Activated T-helper 1 cell treated with Interleukin-2 at 50 U/mL for 16 hours (primary cell): ENCODE data around the gene ZAR1.
"Not testable (repeated sequence)": the region's sequence is repeated elsewhere in the genome, so short reads cannot be mapped to it uniquely, and the experiment has no call there.

Source experiments
- DNase-seq: peaks from one replicate; pipeline ENCODE4 v3.0.0-alpha.2; 2020; ENCODE audit warnings: low read depth

ZAR1 gene, protein sequence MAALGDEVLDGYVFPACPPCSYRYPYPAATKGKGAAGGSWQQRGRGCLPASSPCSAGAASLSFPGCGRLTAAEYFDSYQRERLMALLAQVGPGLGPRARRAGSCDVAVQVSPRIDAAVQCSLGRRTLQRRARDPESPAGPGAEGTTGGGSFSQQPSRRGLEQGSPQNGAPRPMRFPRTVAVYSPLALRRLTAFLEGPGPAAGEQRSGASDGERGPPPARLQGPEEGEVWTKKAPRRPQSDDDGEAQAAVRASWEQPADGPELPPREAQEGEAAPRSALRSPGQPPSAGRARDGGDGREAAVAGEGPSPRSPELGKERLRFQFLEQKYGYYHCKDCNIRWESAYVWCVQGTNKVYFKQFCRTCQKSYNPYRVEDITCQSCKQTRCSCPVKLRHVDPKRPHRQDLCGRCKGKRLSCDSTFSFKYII

DNA sequence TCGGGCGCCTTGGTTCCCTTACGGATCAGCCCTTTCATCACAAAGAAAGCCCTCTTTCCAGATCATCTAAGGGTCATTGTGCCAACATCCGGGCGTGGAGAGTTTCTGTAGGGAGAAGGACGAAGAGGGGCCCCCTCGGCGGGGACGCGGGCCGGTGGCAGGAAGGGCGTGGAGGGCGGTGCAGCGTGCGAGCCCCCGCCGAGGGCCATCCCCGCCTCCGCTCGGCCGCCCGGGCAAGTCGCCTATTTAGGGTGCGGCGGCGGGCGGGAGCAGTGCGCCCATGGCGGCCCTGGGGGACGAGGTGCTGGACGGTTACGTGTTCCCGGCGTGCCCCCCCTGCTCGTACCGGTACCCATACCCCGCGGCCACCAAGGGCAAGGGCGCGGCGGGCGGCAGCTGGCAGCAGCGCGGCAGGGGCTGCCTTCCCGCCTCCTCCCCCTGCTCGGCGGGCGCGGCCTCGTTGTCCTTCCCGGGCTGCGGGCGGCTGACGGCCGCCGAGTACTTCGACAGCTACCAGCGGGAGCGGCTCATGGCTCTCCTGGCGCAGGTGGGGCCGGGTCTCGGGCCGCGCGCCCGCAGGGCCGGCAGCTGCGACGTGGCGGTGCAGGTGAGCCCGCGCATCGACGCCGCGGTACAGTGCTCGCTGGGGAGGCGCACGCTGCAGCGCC is at the start of gene ZAR1:
ZAR1 (plus strand) TSS at position 241 of the 668 bp plus-strand sequence; CDS start at position 281, 40 bp downstream.
- no peak for DNase-seq

DNA sequence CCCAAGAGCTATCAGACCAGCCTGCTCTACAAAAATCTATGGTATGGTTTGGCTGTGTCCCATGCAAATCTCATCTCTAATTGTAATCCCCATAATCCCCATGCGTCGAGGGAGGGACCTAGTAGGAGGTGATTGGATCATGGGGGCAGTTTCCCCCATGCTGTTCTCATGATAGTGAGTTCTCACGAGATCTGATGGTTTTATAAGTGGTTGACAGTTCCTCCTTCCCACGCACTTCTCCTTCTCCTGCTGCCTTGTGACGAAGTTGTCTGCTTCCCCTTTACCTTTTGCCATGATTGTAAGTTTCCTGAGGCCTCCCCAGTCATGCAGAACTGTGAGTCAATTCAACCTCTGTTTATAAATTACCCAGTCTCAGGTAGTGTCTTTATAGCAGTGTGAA is 49.1 kb upstream of the ZAR1 start:
- DNase-seq = not testable (repeated sequence)

DNA sequence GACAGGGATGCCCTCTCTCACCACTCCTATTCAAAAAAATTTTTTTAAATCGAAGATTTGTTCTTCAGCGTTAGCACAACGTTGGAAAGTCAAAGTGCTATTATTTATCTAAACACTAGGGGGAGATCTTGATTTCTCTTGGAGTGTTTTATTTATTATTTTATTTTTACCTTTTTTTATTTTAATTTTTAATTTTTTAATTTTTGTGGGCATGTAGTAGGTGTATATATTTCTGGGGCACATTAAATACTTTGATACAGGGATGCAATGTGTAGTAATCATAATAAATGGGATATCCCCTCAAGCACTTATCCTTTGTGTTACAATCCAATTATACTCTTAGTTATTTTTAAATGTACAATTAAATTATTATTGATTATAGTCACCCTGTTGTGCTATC is 44.3 kb upstream of the ZAR1 start:
- no peak for DNase-seq

DNA sequence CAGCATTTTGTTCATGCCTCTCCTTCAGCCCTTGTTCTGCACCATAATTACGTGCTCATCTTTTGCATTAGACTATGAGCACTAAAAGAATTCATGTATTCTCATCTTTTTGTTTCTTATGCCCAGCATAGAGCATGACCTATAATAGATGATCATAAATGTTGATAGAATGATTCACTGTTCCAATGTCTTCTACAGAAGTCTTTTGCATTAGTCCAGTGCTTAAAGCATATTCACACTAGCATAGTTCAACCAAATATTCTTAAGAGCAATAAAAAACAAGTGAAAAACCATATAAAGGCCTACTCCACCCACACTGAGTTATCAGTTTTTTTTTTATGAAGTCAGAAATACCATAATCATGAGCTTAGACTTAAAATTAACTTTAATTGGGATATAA is 43.4 kb upstream of the ZAR1 start:
- no peak for DNase-seq

DNA sequence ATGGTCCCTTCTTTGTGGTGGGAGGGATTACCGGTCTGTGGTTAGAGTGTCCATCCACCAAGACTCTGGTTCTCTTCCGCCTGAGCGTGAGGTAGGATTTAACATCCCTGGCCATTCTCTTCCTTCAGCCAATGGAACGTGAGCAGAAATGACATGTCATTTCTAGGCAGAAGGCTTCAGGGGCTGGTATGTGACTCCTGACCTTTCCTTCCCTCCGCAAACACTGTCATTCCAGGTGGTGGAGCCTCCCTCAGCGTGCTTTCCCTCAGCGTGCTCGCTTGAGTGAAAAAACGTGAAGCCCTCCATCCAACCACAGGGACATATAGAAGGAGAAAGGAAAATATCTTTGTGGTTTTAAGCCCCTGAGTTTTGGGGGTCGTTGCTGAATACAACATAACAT is 40.9 kb upstream of the ZAR1 start:
- no peak for DNase-seq

DNA sequence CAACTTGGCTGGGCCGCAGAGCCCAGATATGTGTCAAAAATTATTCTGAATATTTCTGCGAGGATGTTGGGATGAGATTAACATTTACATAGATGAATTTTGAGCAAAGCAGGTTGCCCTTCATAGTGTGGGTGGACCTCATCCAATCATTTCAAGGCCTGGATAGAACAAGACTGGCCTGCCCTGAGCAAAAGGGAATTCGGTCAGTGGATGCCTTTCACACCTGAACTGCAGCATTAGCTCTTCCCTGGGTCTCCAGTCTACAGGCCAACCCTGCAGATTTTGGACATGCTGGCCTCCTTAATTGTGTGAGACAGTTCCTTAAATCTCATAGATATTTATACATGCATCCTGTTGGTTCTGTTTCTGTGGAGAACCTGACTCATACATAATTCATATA is 39.3 kb upstream of the ZAR1 start:
- DNase-seq = no peak

DNA sequence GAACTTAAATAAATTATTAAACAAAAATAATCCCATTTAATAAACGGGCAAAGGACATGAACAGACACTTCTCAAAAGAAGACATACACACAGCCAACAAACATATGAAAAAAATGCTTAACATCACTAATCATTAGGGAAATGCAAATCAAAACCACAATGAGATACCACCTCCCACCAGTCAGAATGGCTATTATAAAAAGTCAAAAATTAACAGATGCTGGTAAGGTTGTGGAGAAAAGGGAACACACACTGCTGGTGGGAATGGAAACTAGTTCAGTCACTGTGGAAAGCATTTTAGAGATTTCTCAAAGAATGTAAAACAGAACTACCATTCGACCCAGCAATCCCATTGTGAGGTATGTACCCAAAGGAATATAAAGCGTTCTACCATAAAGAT is 38.4 kb upstream of the ZAR1 start:
- not testable (repeated sequence) for DNase-seq

DNA sequence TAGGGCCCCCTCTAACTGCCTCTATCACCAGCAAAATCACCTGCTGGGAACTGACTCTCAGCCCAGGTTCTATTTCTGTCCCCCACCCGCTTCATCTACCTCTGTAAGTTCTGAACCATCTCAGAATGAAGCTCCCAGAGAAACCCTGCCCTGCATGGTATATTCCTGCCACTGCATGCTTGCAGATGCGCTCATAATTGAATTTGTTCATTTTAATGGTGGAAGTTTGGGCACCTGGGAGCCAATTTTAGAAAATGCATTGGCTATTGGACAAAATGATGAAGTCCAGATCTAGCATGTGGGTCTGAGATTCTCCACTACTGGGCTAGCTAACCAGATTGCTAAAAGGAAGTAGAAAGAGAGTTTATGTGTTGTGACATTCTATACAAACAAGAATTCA is 35.5 kb upstream of the ZAR1 start:
- DNase-seq = no peak

DNA sequence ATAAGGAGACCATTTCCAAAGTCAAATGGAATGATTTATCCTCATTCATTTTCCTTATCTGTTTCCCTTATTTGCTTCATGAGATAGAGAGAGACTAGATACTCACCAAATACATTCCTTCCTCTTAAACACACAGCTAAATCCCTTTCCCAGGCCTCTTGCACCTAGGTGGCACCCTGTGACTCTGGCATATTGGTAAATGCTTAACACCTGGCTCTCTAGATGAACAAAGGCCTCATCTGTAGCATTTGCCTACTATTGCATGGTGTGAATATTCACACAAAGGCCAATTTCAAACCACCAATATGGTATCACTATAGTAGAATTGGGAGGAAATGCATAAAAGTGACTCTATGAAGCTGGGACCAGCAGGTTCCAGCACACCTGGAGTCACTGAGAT is 29.1 kb upstream of the ZAR1 start:
- no peak for DNase-seq

DNA sequence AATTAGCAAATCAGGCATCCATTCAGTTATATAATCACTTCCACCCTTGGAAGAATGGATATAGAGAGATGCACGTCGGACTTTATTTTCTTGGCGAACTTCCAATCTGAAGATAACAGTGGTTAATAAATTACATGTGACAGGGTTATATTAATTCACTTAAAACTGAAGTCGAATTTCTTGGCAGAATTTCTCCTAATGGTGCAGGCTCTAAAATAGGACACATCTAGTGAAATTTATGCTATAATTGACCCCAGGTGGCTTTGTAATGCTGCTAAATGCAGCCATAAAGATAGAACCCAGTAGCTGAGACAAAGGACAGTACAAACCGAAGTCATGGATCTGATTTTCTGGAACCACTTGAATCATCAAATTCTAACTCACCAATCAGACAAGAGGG is 27.7 kb upstream of the ZAR1 start:
- DNase-seq = no peak

DNA sequence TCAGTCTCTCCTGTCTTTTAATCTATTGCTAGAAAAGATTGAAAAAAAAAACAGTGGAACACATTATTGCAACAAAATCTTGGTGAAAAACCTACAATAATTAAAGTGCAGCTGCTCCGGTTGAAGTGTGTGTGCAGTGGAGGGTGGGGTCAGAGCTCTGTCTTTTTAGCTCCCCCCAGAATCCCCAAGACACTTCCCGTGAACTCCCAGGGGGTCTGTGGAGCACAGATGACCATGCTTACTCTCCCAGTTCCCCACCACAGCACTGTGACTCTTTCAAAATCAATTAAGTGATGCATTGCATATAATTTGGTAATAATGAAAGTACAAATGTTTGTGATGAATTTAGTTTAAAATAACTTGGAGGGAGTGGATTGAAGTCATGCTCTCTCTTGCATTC is 22.6 kb upstream of the ZAR1 start:
- no peak for DNase-seq

DNA sequence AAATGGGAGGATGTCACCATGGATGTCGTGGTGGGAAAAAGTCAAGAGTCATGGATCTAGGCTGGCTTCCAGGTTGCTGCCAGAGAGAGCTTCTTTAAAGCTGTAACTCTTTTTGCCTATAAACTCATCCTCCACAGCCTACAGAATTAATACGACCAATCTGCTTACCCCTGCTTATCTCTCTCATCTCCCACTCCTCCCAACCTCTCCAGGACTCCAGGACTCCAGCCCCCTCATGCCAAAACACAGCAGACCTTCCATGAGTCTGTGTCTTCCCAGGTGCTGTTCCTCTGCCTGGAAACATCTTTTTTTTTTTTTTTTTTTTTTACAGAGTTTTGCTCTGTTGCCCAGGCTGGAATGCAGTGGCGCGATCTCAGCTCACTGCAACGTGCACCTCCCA is 22.2 kb upstream of the ZAR1 start:
- DNase-seq = no peak

DNA sequence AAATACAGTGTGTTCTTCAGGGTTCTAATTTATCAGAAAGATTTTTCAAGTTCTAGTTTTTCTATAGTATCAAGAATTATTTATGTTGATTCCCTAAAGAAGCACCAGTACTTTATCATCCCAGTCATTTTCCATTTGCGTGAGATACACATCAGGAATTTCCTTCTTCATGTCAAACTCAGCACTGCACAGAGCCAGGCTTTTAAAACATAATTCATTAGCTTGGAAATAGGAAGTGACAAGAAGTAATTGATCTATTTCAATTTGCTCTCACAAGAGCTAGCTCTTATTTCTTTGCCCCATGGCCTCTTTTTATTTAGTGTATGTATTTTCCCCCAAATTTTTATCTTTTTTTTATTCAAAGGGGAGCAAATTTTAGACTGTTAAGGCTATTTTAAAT is 19.9 kb upstream of the ZAR1 start:
- no peak for DNase-seq

DNA sequence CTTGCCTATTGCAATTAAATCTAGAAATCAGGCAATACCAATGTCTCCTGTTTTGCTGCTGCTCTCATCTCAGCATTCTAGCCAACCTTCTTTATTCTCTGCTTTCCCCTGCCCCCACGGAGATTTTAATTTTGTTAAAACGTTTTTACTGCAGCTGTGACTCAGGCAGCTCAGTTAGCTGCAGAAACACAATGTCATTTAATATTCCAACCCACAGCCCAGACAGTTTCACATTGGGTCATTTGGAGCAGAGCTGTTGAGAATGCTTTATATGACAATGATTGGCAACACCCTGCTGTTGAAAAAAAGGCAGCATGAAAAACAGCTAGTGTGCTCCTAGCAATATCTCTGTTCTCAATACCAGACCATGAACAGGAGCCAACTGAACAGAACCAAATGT is 19.5 kb upstream of the ZAR1 start:
- DNase-seq = no peak

DNA sequence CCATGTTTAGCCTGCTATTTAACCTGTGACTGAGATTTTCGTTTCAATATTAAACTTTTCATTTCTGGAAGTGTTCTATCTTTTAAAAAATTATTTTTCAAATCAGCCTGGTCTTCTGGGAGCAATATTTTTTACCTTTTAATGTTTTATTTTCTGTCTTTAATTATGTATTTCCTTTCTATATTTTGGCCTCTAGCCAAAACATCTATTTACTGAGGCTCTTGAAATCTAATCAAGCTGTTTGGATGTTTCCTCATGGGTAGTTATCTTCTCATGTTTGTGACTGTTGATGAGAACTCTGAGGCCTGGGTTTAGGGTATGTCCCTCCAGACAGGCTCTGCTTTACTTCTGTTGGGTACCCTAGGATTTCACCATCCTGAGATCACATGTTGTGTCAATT is 17.3 kb upstream of the ZAR1 start:
- DNase-seq = no peak

DNA sequence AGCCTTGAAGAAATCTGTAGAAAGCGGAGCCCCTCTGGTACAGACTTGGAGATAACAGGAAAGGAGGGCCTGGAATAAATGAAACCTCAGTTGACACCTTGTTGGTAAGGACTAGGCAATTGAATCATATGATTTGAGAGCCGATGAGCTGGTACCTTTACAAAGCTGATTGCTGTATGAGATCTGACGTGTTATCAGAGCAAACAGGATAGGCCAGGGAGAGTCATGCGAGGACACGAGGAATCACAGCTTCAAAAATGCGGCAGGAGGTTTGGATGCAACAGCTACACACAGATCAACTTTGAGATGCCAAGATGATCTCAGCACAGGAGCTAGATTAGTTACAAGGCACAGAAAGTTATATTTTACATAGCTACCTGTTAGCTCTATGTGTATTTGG is 14.3 kb upstream of the ZAR1 start:
- no peak for DNase-seq

DNA sequence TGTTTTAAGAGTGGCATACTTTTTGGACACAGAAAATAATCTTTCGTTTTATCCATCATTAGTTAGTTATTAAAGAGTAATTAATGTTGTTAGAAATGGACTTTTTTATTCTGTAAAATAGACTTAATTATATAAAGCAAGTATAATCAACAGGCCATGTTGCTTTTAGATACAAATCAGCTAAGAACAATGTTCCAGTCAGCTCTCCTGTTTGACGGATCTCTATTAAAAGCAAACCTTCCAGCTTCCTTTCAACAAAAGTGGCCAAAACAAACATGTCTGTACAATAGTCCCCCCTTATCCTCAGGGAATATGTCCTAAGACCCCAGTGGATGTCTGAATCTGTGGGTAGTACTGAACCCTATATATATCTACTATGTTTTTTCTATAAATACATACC is 11.8 kb upstream of the ZAR1 start:
- no peak for DNase-seq

DNA sequence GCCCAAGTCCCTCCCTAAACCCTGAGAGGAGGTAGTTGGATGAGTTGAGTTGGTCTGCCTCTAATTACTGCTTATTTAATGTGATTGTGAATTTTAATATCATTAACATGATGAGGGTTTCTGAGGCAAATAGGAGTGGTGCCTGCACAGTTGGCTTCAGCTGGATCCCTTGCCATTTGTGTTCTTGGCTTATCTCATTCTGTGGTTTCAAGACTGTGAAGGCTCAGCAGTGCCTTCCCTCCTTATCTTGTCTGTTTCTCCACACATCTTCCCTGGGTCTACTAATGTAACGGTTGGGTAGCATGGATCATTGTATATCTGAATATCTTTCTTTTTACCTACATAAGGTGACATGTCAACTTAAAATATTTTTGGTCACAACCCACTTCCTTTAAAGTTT is 8.5 kb upstream of the ZAR1 start:
- DNase-seq = no peak

DNA sequence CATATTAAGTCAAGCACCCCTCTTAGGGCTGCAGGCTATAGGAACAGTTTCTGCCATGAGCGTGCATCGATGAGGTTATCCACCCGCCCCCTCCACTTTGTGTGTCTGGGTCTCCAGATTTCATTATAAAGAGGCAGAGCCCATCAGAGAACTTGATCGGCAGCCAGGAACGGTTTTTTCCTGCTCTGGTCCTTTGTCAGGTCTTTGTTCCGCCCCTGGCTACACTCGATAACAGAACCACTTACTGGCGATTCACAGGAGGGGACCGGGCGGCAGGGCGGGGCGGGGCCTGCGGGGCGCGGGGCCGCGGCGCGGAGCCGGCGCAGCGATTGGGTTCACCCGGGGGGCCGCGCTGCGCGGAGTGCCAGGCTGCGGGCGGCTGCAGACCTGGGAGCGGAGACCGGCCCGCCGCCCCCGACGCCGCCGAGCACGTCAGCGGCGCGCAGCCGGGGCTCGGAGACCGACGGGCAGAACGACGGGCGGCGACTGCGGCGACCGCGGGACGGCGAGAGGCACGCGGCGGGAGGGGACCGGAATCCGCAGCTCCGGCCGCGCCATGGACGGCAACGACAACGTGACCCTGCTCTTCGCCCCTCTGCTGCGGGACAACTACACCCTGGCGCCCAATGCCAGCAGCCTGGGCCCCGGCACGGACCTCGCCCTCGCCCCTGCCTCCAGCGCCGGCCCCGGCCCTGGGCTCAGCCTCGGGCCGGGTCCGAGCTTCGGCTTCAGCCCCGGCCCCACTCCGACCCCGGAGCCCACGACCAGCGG is 6.9 kb upstream of the ZAR1 start, which contains the start of gene SLC10A4:
SLC10A4 (plus strand) TSS at position 338 of the 771 bp plus-strand sequence; CDS start at position 557, 219 bp downstream.
- DNase-seq = no peak

DNA sequence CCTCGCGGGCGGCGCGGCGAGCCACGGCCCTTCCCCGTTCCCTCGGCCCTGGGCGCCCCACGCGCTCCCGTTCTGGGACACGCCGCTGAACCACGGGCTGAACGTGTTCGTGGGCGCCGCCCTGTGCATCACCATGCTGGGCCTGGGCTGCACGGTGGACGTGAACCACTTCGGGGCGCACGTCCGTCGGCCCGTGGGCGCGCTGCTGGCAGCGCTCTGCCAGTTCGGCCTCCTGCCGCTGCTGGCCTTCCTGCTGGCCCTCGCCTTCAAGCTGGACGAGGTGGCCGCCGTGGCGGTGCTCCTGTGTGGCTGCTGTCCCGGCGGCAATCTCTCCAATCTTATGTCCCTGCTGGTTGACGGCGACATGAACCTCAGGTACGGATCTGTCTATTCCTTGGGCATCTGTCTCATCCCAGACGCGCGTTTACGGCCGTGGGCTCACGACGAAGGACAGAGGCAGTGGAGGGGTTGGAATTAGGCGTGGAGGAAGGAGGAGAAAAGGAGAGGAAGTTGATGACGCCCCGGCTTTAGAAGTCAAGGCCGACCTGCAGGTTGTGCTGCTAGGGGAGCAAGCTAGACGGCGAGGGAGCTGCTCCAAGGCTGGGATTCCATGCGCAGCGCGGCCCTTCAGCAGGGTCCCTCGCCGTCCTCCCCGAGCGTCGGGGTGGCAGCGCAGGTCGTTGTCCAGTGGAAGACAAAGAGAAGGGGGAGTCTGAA is 6.1 kb upstream of the ZAR1 start:
- DNase-seq = no peak

DNA sequence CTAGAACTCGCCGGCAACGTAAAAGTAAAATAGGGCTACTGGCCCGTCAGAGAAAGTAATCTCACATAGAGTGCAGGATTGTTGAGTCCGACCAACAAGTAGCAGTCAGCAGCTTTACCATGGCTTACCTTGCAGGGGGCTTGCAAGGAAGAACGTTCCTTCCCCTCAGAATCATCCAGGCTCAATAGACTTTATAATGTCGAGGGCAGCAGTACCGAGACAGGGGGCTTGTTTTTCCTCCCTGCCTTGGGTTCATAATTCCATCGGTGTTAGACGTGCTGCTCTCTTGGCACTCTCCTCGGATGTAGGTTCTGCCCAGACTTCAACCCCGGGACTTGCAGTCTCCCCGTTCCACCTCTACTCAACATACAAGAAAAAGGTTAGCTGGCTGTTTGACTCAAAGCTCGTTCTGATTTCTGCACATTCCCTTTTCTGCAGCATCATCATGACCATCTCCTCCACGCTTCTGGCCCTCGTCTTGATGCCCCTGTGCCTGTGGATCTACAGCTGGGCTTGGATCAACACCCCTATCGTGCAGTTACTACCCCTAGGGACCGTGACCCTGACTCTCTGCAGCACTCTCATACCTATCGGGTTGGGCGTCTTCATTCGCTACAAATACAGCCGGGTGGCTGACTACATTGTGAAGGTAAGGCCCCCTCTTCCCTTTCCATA is 5.4 kb upstream of the ZAR1 start:
- no peak for DNase-seq

DNA sequence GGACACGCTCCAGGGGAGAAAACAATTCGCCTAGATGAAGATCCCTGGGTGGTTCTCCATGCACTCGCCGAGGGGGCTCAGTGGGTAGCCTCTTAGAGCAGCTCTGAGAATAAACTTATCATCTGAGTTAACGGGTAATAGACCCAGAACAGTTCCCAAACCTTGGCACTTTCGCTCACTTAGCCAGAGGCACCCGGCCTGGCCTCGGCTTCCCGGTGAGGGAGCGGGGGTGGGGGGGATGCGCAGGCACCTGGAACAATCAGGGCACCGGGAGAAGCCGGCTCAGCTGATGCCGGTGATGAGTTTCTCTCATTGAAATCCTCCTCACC is 405 bp upstream of the ZAR1 start:
- DNase-seq = no peak
